WTC11 (cell line): ENCODE results near the gene ZNF782. TPM values are rescaled to one million over a fixed set of nuclear protein-coding genes. Genes with fewer than 3 reads are reported as not detected.
"Not testable (repeated sequence)": the region's sequence is repeated elsewhere in the genome, so short reads cannot be mapped to it uniquely, and the experiment has no call there.

Source experiments
- ATAC-seq: fragments of 200-7000 bp; cut with Tn5 transposase; 2 replicates; pipeline ENCODE4 v1.10.0; 2021; ENCODE audit warnings: mild to moderate bottlenecking, moderate library complexity
- CTCF ChIA-PET: fragments of 300-600 bp; sonication (Branson Sonifier 250); formaldehyde crosslinking; loops from one replicate; lab custom pipeline; 2021; ENCODE audit warnings: antibody characterized with exemption; lab: Charles Lee
- POLR2A ChIA-PET: fragments of 350-600 bp; sonication (Branson Sonifier 250); formaldehyde crosslinking; loops from one replicate; lab custom pipeline; 2021; ENCODE audit warnings: antibody characterized with exemption; lab: Charles Lee
- DNase-seq: peaks from one replicate; pipeline ENCODE4 v3.0.0; 2021; ENCODE audit warnings: low spot score
- H3K27ac Mint-ChIP-seq: 2 replicates; pipeline ENCODE4 v1.8.0; 2021; ENCODE audit warnings: mixed read lengths
- H3K27me3 Mint-ChIP-seq: 2 replicates; pipeline ENCODE4 v1.8.0; 2021; ENCODE audit warnings: low read depth, mild to moderate bottlenecking, moderate library complexity, mixed read lengths
- H3K36me3 Mint-ChIP-seq: 2 replicates; pipeline ENCODE4 v1.8.0; 2021; ENCODE audit warnings: mixed read lengths
- H3K4me1 Mint-ChIP-seq: 2 replicates; pipeline ENCODE4 v1.8.0; 2022; ENCODE audit warnings: mixed read lengths
- H3K4me3 Mint-ChIP-seq: 2 replicates; pipeline ENCODE4 v1.8.0; 2021; ENCODE audit warnings: mild to moderate bottlenecking, moderate library complexity, mixed read lengths
- H3K9me3 Mint-ChIP-seq: 2 replicates; pipeline ENCODE4 v1.8.0; 2021; ENCODE audit warnings: mixed read lengths
- ATF2 ChIP-seq: sonication (generic); formaldehyde crosslinking; IDR thresholded peaks from 2 replicates; pipeline ENCODE4 v1.8.1; 2022; ENCODE audit warnings: low read depth, missing genetic modification reagents, borderline replicate concordance
- ATF3 ChIP-seq: sonication (generic); formaldehyde crosslinking; conservative IDR thresholded peaks from 2 replicates; pipeline ENCODE4 v1.8.1; 2022; ENCODE audit warnings: mild to moderate bottlenecking, missing genetic modification reagents
- E2F4 ChIP-seq: sonication (generic); formaldehyde crosslinking; IDR thresholded peaks from 2 replicates; pipeline ENCODE4 v1.8.1; 2022; ENCODE audit warnings: low read depth, mild to moderate bottlenecking, moderate library complexity, missing genetic modification reagents, borderline replicate concordance
- ELF4 ChIP-seq: sonication (generic); formaldehyde crosslinking; IDR thresholded peaks from 2 replicates; pipeline ENCODE4 v1.8.1; 2022; ENCODE audit warnings: low read depth, mild to moderate bottlenecking, moderate library complexity, missing genetic modification reagents
- KAT7 ChIP-seq: sonication (generic); formaldehyde crosslinking; IDR thresholded peaks from 2 replicates; pipeline ENCODE4 v1.8.1; 2023; ENCODE audit warnings: missing genetic modification reagents, mild to moderate bottlenecking, borderline replicate concordance
- MYBL2 ChIP-seq: sonication (generic); formaldehyde crosslinking; IDR thresholded peaks from 2 replicates; pipeline ENCODE4 v1.8.1; 2023; ENCODE audit warnings: mild to moderate bottlenecking, moderate library complexity, missing genetic modification reagents
- NFATC4 ChIP-seq: fragments of 250-450 bp; sonication (Bioruptor Pico); IDR thresholded peaks from 2 replicates; pipeline ENCODE4 v1.9.0; 2021; ENCODE audit warnings: mild to moderate bottlenecking
- NFE2L1 ChIP-seq: sonication (generic); formaldehyde crosslinking; IDR thresholded peaks from 2 replicates; pipeline ENCODE4 v1.8.1; 2023; ENCODE audit warnings: missing genetic modification reagents
- NFYB ChIP-seq: sonication (generic); formaldehyde crosslinking; conservative IDR thresholded peaks from 2 replicates; pipeline ENCODE4 v1.8.0; 2022; ENCODE audit warnings: low read depth, missing genetic modification reagents
- NR2C2 ChIP-seq: sonication (generic); formaldehyde crosslinking; IDR thresholded peaks from 2 replicates; pipeline ENCODE4 v1.8.0; 2022; ENCODE audit warnings: mild to moderate bottlenecking, missing genetic modification reagents
- PRRX2 ChIP-seq: fragments of 250-450 bp; sonication (Bioruptor Pico); IDR thresholded peaks from 2 replicates; pipeline ENCODE4 v1.8.0; 2021; ENCODE audit warnings: mild to moderate bottlenecking
- SMAD3 ChIP-seq: sonication (generic); formaldehyde crosslinking; IDR thresholded peaks from 2 replicates; pipeline ENCODE4 v1.8.0; 2022; ENCODE audit warnings: missing genetic modification reagents, mild to moderate bottlenecking, borderline replicate concordance
- SP1 ChIP-seq: sonication (generic); formaldehyde crosslinking; conservative IDR thresholded peaks from 2 replicates; pipeline ENCODE4 v1.8.1; 2022; ENCODE audit warnings: missing genetic modification reagents
- TCF7 ChIP-seq: sonication (generic); formaldehyde crosslinking; IDR thresholded peaks from 2 replicates; pipeline ENCODE4 v1.8.0; 2022; ENCODE audit warnings: mild to moderate bottlenecking, low read depth, missing genetic modification reagents, moderate library complexity
- ZBTB43 ChIP-seq: sonication (generic); formaldehyde crosslinking; IDR thresholded peaks from 2 replicates; pipeline ENCODE4 v1.8.1; 2023; ENCODE audit warnings: mild to moderate bottlenecking, missing genetic modification reagents
- ZNF121 ChIP-seq: sonication (generic); formaldehyde crosslinking; IDR thresholded peaks from 2 replicates; pipeline ENCODE4 v1.8.0; 2023; ENCODE audit warnings: missing genetic modification reagents
- ZNF138 ChIP-seq: sonication (generic); formaldehyde crosslinking; conservative IDR thresholded peaks from 2 replicates; pipeline ENCODE4 v1.8.1; 2022; ENCODE audit warnings: mild to moderate bottlenecking, moderate library complexity, missing genetic modification reagents
- ZNF232 ChIP-seq: sonication (generic); formaldehyde crosslinking; IDR thresholded peaks from 2 replicates; pipeline ENCODE4 v1.8.0; 2022; ENCODE audit warnings: mild to moderate bottlenecking, missing genetic modification reagents
- ZNF396 ChIP-seq: fragments of 250-450 bp; sonication (Bioruptor Pico); IDR thresholded peaks from 2 replicates; pipeline ENCODE4 v1.8.0; 2021; ENCODE audit warnings: mild to moderate bottlenecking, moderate library complexity, borderline replicate concordance
- ZNF671 ChIP-seq: fragments of 250-450 bp; sonication (Bioruptor Pico); IDR thresholded peaks from 2 replicates; pipeline ENCODE4 v1.8.0; 2021; ENCODE audit warnings: mild to moderate bottlenecking
- total RNA-seq: library from RNA; stranded (reverse); gene quantifications from 3 replicates; pipeline ENCODE4 v1.2.3, GENCODE V29; 2021
- TF ChIP-seq, protein P1 (sequence below): sonication (generic); formaldehyde crosslinking; IDR thresholded peaks from 2 replicates; pipeline ENCODE4 v1.8.1; 2023; ENCODE audit warnings: mild to moderate bottlenecking, missing genetic modification reagents

The ZNF782 gene
- total RNA-seq, 1 experiment from 2014 or later, result 6.2 TPM

DNA sequence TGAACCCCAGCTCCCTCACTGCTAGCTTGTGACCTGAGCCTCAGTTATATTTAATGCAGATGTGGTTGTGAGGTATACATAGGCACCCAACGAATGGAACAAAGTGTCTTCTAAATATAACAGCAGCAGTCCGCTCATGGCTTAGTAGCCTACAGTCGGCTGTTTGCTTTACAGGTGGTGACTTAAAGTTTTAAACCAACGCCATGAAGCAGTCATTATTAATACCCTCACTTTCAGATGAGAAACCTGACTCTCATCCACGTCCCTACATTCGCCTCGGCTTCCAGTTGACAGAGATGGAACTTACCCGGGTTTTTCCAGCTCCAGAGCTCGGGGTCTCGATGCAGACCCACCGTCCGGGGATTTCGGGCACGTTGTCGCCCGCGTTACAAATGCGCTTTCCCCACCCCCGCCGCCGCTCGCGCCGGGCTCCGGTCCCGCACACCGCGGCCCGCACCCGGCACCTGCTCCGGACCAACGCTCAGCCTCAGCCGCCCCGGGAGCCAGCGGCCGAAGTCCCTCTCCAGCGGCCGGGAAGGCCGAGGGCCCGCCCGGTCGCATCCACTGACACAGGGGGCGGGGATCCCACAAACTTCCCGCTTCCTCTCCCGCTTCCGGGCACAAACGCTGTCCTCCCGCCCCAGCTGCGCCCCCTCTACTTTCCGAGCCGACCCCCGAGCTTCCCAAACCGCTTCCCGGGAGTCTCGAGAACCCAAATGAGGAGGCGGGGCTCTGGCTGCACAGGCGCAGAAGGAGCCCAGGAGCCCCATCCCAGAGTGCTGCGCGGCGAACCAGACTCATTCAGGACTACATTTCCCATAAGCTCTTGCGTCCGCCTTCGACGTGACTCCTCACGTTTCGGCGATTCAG lies at the start of gene ZNF782 (continued):
- TF ChIP-seq ZNF121 (CRISPR knock-in tag) (no peak), ZNF232 (0 out of 2 replicates have a peak, but pooled peaks have one; percentile 43), TCF7 (CRISPR knock-in tag) (no peak), E2F4 (no peak), NR2C2 (CRISPR knock-in tag) (no peak), NFE2L1 (no peak), ATF2 (CRISPR knock-in tag) (no peak)
- TF ChIP-seq, protein P1, sequence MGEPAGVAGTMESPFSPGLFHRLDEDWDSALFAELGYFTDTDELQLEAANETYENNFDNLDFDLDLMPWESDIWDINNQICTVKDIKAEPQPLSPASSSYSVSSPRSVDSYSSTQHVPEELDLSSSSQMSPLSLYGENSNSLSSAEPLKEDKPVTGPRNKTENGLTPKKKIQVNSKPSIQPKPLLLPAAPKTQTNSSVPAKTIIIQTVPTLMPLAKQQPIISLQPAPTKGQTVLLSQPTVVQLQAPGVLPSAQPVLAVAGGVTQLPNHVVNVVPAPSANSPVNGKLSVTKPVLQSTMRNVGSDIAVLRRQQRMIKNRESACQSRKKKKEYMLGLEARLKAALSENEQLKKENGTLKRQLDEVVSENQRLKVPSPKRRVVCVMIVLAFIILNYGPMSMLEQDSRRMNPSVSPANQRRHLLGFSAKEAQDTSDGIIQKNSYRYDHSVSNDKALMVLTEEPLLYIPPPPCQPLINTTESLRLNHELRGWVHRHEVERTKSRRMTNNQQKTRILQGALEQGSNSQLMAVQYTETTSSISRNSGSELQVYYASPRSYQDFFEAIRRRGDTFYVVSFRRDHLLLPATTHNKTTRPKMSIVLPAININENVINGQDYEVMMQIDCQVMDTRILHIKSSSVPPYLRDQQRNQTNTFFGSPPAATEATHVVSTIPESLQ (CRISPR knock-in tag), result no peak

DNA sequence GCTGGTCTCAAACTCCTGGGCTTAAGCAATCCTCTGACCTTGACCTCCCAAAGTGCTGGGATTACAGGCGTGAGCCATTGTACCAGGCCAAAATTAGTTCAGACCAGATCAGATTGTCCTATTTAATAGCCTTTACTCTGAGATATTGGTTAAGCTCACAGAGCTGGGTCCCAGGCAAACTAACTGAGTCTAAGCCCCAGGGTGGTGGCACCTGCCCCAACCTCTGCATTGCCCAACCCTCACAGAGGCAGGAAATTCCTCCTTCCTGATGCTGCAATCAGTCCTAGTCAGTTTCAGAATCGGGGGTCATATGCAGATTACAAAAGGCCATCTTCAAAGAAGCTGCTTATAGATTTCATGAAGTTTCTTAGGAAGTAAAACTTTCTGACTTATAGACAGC lies 45.7 kb upstream of the ZNF782 start:
- ATAC-seq, H3K27me3 Mint-ChIP-seq, H3K9me3 Mint-ChIP-seq, H3K27ac Mint-ChIP-seq, H3K4me1 Mint-ChIP-seq, H3K36me3 Mint-ChIP-seq, DNase-seq, POLR2A ChIA-PET, CTCF ChIA-PET, H3K4me3 Mint-ChIP-seq: not testable (repeated sequence)

- Mint-ChIP-seq H3K36me3 (peaks cover 11% of the 10 kb centered on the region), H3K4me3 (no peak overlapping the region), H3K27me3 (peaks cover 7% of the 10 kb centered on the region), H3K9me3 (0 out of 2 replicates have a peak, but pooled peaks cover 3% of the 10 kb centered on the region), H3K4me1 (no peaks in the 10 kb centered on the region), H3K27ac (no peak overlapping the region)
- POLR2A ChIA-PET, result no interaction called here
- CTCF ChIA-PET, result no interaction called here
- no peak for ATAC-seq
- TF ChIP-seq ATF3 (CRISPR knock-in tag), result no peak
- no peak for TF ChIP-seq SMAD3 (CRISPR knock-in tag)
- TF ChIP-seq NFYB, result no peak
- no peak for TF ChIP-seq MYBL2
- no peak for TF ChIP-seq ZNF138 (CRISPR knock-in tag)
- no peak for TF ChIP-seq PRRX2 (CRISPR knock-in tag)
- TF ChIP-seq ELF4 (CRISPR knock-in tag), result no peak
- no peak for TF ChIP-seq ZNF396
- no peak for TF ChIP-seq NFATC4 (CRISPR knock-in tag)
- no peak for TF ChIP-seq ZBTB43 (CRISPR knock-in tag)
- no peak for TF ChIP-seq KAT7 (CRISPR knock-in tag)
- TF ChIP-seq SP1 (CRISPR knock-in tag), result no peak
- TF ChIP-seq E2F4, result no peak
- TF ChIP-seq ZNF671 (CRISPR knock-in tag), result no peak
- no peak for TF ChIP-seq ATF2 (CRISPR knock-in tag)
- no peak for DNase-seq
Observed at GRCh38 chr9:96892131-96892530, 37.8 kb upstream of the ZNF782 start.
